ENCODE data around the gene NGEF.

Gene NGEF

DNA sequence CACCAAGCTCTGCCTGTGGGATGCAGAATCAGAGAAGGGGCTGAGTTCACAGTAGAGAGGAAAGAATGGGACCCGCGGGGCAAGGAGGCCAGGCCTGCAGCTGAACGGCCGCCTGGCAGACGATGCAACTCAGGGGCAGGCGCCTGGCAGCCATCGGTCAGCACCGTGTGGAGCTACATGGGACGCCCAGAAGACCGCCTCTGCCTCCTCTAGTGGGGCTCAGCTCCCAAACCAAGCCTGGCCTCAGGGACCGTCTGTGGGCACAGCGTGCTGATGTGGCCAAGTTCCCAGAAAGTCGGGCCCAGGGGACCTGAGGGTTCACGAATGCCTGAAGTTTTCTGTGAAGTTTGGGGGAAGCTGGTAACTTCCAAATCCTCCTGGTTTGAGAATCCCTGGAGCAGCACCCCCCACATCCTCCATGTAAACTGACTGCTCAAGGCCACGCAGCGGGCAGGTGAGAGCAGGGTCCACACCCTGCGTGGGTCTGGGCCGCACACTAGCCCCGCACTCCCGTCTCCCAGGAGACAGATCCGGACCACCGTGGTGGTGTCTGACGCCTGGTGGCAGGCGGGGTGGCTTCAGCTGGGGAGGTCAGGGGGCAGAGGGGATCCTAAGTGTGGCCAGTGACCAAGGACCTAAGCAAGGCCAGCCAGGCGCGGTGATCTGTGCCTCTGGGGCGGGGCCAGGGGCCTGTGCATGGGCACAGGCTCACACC lies 128.3 kb downstream of the NGEF start:
- TF ChIP-seq, protein P1, sequence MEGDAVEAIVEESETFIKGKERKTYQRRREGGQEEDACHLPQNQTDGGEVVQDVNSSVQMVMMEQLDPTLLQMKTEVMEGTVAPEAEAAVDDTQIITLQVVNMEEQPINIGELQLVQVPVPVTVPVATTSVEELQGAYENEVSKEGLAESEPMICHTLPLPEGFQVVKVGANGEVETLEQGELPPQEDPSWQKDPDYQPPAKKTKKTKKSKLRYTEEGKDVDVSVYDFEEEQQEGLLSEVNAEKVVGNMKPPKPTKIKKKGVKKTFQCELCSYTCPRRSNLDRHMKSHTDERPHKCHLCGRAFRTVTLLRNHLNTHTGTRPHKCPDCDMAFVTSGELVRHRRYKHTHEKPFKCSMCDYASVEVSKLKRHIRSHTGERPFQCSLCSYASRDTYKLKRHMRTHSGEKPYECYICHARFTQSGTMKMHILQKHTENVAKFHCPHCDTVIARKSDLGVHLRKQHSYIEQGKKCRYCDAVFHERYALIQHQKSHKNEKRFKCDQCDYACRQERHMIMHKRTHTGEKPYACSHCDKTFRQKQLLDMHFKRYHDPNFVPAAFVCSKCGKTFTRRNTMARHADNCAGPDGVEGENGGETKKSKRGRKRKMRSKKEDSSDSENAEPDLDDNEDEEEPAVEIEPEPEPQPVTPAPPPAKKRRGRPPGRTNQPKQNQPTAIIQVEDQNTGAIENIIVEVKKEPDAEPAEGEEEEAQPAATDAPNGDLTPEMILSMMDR (IDR thresholded peaks at IDR 0.05; ENCODE audit: low read length, missing control alignments) = no peak
- H3K4me3 ChIP-seq (replicated peaks; ENCODE audit: low read depth, low read length) = no peak overlapping the region
- DNase-seq (ENCODE audit: low read depth) = no peak

DNA sequence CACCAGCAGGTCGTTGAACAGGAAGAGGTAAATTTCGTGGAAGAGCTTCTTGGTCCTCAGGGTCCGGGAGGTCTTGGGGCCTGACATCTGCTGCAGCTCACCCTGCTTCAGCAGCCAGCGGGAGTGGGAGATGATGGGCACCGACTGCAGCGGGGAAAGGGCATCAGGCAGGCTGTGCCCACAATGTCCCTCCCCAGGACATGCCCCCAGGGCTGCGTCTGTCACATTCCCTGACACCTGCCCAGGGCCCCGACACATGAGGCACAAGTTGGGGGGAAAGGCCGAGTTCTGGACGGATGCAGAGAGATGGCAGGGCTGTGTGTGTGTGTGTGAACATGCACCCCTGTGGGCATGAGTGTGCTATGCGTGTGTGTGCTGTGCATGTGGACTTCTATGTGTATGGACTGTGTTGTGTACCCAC lies 129.0 kb downstream of the NGEF start:
- no peak overlapping the region for H3K4me3 ChIP-seq (replicated peaks; ENCODE audit: low read depth, low read length)
- TF ChIP-seq, protein P1 (IDR thresholded peaks at IDR 0.05; ENCODE audit: low read length, missing control alignments) = no peak
- DNase-seq (ENCODE audit: low read depth) = no peak

DNA sequence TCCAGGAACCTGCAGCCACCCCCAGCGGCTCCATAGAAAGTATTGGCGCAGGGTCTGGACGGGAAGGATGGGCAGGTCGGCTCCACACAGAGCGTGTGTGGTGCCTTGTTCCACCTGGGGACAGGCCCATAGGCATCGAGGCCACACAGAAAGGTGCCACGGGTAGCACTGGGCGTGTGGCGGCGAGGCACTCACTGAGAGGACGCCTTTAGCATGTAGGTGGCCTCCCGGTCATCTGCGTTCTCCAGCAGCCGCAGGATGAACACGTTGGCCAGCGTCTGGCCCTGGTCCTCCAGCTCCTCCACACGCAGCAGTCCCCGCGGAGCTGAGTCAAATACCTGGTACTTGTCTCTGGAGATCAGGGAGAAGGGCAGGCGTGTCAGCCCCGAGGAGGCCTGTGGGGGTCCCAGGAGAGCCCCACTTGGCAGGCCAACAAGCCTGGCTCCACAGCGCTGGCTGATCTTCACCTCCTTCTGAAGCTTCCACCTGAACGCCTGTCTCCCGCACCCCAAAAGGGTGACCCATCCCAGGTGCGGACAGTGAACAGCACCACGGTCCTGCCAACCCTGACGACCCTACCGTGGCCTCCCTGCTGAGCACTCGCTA lies 129.8 kb downstream of the NGEF start:
- no peak for DNase-seq (ENCODE audit: low read depth)
- TF ChIP-seq, protein P1 (IDR thresholded peaks at IDR 0.05; ENCODE audit: low read length, missing control alignments) = no peak
- no peak overlapping the region for H3K4me3 ChIP-seq (replicated peaks; ENCODE audit: low read depth, low read length)

DNA sequence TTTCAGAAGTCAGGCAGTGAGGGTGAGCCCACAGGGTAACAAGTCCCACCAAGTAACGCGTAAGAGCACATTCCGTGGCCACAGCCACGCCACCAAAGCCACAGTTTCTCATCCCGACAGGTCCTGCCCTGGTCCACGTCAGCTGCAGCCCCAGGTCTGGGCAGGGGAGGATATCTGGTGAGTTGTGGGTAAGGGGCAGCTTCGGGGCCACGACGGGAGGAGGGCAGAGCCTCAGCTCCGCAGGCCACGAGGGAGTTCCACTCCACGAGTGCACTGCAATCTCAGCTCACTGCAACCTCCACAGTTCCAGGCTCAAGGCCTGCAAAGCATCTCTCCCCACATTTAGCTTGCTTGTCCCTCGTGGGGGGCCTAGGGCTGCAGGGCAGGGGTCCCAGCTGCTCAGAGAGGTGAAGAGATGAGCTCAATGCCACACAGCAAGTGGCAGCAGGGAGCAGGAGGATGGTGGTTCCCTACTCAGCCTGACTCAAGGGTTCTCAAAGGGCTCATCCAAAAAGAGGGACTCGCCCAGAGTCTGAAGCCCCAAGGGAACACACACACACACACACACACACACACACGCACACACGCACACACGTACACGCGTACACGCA lies 130.4 kb downstream of the NGEF start:
- no peak for DNase-seq (ENCODE audit: low read depth)
- TF ChIP-seq, protein P1 (IDR thresholded peaks at IDR 0.05; ENCODE audit: low read length, missing control alignments) = no peak
- H3K4me3 ChIP-seq (replicated peaks; ENCODE audit: low read depth, low read length) = no peak overlapping the region

DNA sequence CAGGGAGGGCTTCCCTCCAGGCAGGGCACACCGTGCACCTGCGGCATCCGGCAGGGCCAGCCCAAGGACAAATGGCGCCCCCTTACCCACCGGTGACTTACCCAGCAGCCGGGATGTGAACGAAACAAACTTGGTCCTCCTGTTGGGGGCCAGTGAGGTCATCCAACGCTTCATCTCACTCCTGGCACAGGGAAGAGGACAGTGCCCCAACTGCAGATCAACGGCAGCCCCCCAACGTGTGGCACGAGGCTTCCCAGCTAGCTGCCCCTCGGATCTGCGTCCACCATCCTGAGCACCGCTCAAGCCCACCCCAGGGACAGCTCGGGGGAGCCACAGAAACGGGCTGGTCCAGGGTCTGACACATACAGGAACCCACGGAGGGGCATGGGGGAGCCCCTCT lies 131.0 kb downstream of the NGEF start:
- H3K4me3 ChIP-seq (replicated peaks; ENCODE audit: low read depth, low read length) = no peak overlapping the region
- TF ChIP-seq, protein P1 (IDR thresholded peaks at IDR 0.05; ENCODE audit: low read length, missing control alignments) = no peak
- no peak for DNase-seq (ENCODE audit: low read depth)

DNA sequence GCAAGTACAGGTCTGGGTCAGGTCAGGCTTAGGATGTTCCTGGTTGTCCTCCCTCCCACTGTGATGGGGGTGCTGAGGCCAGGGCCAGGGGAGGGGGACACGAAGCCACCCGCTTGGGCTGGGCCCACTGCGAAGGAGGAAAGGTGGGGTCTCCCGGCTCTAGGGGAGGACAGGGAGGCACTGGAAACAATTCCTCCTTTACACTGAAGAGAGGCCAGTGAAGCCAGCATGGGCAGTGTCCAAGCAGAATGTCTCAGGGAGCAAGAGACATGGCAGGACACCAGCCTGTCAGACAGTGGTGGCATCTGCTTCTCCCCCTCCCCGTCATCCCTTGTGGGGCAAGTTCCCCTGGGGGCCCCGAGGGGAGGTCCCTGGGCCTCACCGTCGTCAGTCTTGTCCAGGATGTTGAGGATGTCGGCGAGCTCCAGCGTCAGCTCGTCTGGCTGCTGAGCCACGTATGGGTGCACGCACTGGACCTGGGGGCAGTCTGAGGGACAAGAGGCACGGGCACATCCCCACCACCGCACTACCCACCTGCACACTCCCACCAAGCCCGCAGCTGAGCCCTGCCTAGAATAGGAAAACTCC lies 132.2 kb downstream of the NGEF start:
- no peak for DNase-seq (ENCODE audit: low read depth)
- H3K4me3 ChIP-seq (replicated peaks; ENCODE audit: low read depth, low read length) = no peak overlapping the region
- TF ChIP-seq, protein P1 (IDR thresholded peaks at IDR 0.05; ENCODE audit: low read length, missing control alignments) = no peak
